Epithelial cell of prostate (primary cell): ENCODE data around the gene SCN4B.

Experiments used
- DNase-seq: peaks from one replicate; pipeline ENCODE4 v3.0.0-alpha.2; 2011; ENCODE audit warnings: low read depth, low spot score
- H3K27ac ChIP-seq: fragments of 450-650 bp; 2 replicates; pipeline ENCODE4 v1.5.1; 2017; ENCODE audit warnings: mild to moderate bottlenecking

The SCN4B gene

GRCh38 chr11:118155776-118156530, 3.3 kb upstream of the SCN4B start:
- H3K27ac ChIP-seq = no peak overlapping the region
- no peak for DNase-seq

DNA sequence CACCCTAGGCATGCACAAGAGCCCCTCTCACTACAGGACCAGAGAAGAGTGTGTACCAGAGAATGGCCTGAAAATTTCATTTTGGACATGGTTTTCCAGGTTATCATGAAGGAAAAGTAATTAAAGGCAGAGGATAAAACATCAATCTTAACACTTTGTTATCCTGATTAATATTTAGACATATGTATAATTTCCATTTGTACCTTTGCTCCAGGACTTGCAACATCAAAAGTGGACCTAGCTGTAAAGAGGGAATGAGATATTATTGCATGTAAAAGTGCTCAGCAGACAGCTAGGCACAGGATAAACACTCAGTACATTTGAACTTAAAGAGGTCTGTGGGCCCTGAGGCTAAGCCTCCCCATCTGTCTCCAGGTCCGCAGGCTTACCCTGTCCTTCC, 2.0 kb upstream of the SCN4B start:
- DNase-seq = no peak

DNA sequence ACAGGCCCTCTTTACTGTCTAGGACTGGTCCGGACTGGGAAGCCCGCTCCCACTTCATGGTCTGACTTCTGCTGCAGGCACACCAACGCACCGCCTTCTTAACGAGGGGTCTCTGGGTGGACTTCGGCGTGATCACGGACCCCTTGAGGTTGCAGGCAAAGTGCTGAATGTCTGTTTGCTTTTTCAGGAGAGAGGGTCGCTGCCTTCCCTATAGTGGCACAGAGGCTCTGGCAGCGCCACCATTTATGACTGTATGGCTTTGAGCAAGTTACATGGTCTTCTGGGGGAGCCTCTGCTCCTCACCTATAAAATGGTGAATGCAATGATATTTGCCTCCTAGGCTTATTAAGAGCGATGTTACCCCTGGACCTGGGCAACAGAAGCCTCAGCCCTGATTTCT, 1.4 kb upstream of the SCN4B start:
- DNase-seq = no peak
- no peak overlapping the region for H3K27ac ChIP-seq

More for the DNA sequence above, 2.0 kb upstream of the SCN4B start:
- no peak overlapping the region for H3K27ac ChIP-seq

DNA sequence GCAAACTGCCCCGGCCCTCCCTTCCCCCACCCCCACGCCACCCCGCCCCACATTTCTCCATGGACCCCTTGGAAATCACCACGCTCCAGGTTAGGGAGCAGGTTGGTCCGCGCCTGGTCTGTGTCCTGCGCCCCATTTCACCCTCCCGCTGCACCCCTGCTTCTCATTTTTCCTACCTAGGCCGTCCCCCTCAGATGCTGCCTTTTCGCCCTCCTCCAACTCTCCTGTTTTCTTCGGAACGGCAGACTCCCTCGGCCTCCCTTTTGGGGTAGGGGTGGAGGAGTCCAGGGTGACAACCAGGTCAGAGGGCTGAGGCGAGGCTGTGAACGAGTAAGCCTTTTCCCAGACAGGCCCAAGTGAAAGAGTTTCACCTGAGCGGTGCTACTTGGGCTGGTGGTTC, 893 bp upstream of the SCN4B start:
- DNase-seq = no peak
- H3K27ac ChIP-seq = no peak overlapping the region

DNA sequence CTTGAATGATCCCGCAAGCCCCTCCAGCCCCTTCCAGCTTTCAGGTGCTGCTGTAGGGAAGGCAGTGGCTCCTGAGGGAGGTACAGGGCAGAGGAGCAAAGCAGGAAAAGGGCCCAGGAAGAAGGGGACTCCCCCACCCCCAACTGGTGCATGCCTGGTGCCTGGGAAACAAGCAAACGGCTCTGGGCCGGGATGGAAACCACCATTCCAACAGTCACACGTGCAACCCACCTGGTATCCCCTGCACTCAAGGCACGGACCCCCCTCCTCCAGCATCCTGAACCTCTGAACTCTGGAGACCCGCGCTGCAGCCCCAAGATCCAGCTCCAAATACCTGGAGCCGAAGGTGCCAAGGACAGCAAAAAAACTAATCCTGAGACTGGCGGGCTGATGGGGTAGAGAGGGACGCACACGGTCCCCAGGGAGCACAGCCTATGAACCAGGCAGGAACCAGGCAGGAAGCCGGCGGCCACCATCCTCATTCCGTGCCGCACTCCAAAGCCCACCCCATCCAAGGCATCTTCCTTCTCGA, 537 bp downstream of the SCN4B start:
- H3K27ac ChIP-seq = no peak overlapping the region
- no peak for DNase-seq

- no peak overlapping the region for H3K27ac ChIP-seq
- no peak for DNase-seq
Measured at GRCh38 chr11:118151431-118151830, 1.2 kb downstream of the SCN4B start.

GRCh38 chr11:118149493-118149892, 3.1 kb downstream of the SCN4B start:
- no peak for DNase-seq
- no peak overlapping the region for H3K27ac ChIP-seq

DNA sequence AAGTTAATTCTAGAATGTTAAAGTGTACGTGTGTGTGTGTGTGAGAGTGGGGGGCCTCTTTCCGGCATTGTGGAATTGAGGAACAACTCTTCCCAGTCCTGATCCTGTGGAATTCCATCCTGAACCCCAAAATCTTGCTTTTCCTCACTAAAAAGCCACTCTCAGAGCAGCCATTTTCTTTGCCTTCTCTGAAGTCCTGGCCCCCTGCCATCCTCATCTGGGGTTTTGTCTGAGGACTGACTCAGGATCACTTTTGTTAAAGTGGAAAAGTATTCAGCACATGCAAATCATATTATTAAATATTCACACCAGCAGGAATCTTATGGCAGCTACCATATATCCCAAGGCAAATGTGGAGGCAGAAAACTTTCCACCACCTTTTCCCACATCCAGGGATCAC, 3.8 kb downstream of the SCN4B start:
- no peak overlapping the region for H3K27ac ChIP-seq
- DNase-seq = no peak

GRCh38 chr11:118148240-118148639, 4.4 kb downstream of the SCN4B start:
- H3K27ac ChIP-seq = no peak overlapping the region
- no peak for DNase-seq

DNA sequence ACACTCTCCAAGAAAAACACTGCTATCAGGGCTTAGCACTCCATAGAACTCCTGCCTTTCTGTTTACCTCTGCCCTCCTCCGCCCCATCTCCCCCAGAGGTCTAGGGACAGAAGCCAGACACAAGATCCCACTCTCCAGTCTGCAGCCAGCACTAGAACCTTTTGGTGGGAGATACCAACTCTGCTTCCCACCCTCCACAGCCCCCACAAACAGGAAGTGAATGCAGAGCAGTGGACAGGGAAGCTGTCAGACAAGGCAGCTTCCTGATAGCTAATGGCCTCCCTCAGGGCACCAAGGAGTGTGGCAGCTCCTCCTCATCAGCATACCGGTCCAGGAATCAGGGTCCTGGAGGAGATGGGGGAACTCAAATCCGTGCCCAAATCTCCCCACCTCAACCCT, 5.1 kb downstream of the SCN4B start:
- no peak for DNase-seq
- no peak overlapping the region for H3K27ac ChIP-seq

- no peak for DNase-seq
- H3K27ac ChIP-seq = no peak overlapping the region
Measured at GRCh38 chr11:118146554-118146953, 6.1 kb downstream of the SCN4B start.

- peak overlapping the region; percentile 28 for H3K27ac ChIP-seq
- peak; percentile 72 for DNase-seq
Measured at GRCh38 chr11:118145285-118146227, 7.1 kb downstream of the SCN4B start.

GRCh38 chr11:118144301-118145268, 8.0 kb downstream of the SCN4B start:
- no peak for DNase-seq
- H3K27ac ChIP-seq = no peak overlapping the region

GRCh38 chr11:118143661-118144185, 8.9 kb downstream of the SCN4B start:
- H3K27ac ChIP-seq = no peak overlapping the region
- no peak for DNase-seq

DNA sequence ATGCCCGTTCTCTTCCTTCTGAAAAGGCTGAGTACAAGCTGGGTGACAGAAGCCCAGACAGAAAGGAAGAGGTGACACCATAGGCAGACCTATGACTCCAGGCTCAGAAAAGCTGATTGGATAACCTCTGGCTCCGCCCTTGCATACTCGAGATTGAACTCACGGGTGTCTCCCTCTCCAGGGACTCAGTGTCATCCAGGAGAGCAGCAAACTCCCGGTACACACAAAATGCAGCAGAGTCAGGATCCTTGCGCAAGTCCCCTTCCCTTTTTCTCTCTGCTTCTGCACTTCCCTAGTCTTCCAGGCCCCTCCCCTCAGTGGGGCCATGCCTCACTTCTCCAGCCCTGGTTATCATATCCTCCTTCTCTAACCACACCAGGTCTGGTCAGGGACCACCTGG, 9.8 kb downstream of the SCN4B start:
- DNase-seq = no peak
- no peak overlapping the region for H3K27ac ChIP-seq

- no peak overlapping the region for H3K27ac ChIP-seq
- peak; percentile 43 for DNase-seq
Measured at GRCh38 chr11:118142081-118142480, 10.5 kb downstream of the SCN4B start.

- H3K27ac ChIP-seq = no peak overlapping the region
- DNase-seq = no peak
Measured at GRCh38 chr11:118139578-118139977, 13.0 kb downstream of the SCN4B start.

DNA sequence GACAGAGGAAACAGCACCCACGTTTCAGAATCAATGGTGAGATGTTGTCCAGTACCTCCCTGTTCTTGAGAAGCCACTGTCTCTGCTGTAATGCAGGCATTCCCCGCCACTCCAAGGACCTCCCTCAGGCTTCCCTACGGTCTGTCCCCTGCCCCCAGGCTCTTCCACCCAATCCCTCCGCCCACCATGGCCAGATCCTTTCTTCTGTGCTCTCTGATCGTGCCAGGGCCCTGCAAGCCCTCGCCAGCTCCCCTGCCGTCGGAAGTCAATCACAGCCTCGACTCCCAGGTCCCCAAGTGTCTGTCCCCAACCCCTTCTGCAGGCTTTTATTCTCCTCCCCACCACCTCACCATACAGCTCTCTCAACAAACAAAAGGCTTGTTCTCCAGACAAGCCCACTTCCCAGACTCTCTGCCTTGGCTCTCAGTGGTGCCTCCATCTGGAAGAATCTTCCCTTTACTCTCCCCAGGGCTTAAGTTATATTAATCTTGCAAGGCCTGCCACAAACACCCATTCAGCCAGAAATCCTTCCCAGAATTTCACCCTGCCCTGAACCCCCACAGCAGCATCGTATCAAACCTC, 13.7 kb downstream of the SCN4B start:
- DNase-seq = no peak

GRCh38 chr11:118136801-118137200, 15.8 kb downstream of the SCN4B start:
- H3K27ac ChIP-seq = no peak overlapping the region
- DNase-seq = no peak

More for the DNA sequence above, 13.7 kb downstream of the SCN4B start:
- no peak overlapping the region for H3K27ac ChIP-seq
